HG03442 (cell line): ENCODE data around the gene ADGRV1.

ENCODE experiments used
- ATAC-seq: cut with Tn5 transposase; IDR thresholded peaks from one replicate; pipeline ENCODE4 v1.9.1; 2021; ENCODE audit warnings: mild to moderate bottlenecking, moderate library complexity; ENCODE audit not compliant: unreplicated experiment

Gene ADGRV1, protein sequence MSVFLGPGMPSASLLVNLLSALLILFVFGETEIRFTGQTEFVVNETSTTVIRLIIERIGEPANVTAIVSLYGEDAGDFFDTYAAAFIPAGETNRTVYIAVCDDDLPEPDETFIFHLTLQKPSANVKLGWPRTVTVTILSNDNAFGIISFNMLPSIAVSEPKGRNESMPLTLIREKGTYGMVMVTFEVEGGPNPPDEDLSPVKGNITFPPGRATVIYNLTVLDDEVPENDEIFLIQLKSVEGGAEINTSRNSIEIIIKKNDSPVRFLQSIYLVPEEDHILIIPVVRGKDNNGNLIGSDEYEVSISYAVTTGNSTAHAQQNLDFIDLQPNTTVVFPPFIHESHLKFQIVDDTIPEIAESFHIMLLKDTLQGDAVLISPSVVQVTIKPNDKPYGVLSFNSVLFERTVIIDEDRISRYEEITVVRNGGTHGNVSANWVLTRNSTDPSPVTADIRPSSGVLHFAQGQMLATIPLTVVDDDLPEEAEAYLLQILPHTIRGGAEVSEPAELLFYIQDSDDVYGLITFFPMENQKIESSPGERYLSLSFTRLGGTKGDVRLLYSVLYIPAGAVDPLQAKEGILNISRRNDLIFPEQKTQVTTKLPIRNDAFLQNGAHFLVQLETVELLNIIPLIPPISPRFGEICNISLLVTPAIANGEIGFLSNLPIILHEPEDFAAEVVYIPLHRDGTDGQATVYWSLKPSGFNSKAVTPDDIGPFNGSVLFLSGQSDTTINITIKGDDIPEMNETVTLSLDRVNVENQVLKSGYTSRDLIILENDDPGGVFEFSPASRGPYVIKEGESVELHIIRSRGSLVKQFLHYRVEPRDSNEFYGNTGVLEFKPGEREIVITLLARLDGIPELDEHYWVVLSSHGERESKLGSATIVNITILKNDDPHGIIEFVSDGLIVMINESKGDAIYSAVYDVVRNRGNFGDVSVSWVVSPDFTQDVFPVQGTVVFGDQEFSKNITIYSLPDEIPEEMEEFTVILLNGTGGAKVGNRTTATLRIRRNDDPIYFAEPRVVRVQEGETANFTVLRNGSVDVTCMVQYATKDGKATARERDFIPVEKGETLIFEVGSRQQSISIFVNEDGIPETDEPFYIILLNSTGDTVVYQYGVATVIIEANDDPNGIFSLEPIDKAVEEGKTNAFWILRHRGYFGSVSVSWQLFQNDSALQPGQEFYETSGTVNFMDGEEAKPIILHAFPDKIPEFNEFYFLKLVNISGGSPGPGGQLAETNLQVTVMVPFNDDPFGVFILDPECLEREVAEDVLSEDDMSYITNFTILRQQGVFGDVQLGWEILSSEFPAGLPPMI (N-terminal part only)

DNA sequence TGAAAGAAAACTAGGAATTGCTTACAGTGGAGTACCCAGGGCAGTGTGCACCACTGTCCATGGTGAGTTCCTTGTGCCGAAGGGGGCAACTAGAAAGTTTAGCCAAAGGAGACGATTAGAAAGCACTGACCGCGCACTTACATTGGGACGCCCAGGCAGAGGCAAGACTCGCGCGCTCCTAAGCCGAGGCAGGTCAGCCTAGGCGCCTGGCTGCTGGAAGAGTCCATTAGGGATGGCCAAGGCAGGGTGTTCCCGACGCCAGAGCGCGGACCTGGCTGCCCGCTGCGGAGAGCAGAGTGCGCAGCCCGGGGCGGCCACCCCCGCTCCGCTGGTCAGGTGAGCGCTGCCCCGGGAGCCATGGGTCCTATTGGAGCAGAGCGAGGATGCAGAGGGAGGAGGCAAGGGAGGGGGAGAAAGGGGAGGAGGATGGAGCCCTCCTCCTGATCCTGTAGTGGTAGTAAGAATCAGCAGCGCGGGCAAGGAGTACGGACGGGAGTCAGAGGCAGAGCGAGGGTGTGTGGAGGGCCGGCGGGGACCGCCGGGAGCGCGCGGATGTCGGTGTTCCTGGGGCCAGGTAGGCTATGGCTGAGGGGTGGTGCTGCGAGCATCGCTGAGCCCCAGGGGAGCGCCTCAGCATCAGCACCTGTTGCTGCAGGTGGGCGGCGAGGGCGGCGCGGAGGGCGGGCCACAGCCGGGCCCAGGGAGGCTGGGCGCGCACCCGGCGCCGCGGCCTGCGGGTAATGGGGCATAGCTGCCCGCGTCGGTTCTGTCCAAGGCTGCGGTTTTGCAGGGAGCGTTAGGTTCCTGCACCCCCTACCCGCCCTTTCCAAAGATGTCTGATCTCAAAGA is at the start of gene ADGRV1:
TSS of gene ADGRV1 (plus strand) at position 454 of the 849 bp plus-strand sequence. CDS start at position 553, 99 bp downstream.
- peak; percentile 43 for ATAC-seq

DNA sequence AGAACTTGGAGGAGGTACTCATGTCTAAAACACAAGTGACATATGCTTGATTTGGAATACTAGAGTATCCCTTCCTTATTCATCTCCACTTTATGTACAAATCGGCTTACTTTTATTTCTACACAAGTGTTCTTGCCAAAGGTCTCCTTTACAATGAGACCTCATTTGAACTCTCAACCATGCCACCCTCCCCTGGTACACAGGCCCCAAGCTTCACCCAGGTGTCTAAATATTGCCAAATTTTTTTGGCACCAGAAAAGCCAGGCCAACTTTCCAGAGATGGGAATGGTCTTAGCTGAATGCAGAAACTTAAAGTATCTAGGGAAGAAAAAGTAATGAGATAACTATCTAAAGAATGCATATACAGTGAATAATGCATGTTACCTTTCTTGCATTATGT is 48.2 kb upstream of the ADGRV1 start:
- no peak for ATAC-seq

DNA sequence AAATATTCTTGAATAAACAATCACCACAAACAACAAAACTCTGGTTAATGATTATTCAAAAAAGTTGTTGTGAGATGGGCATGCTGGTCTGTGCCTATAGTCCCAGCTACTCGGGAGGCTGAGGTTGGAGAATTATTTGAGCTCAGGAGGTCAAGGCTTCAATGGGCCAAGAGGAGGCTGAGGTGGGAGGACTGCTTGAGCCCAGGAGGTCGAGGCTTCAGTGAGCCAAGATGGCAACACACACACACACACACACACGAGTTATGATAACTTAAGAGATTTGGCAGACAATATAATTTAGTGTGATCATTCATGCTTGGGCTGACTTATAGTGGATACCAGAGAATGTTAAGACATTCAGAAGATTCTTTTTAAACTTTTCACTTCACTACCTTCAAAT is 44.1 kb upstream of the ADGRV1 start:
- no peak for ATAC-seq

DNA sequence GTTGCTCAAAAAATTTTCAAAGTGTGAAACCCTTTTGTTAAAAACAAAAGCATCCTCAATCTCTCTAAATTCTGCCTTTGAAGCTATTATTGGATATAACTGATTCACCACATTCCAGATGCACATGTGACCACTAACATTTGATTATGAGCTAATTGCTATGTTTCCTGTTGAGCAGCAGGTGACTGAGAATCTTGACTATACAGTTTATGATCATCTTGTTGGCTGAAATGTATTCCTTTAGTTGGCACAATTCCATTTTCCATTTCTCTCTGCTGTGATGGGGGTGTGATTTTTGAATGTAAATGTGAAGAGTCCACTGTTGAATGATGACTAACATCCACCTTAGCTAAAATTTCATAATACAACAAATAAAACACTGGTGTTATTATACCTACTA is 39.9 kb upstream of the ADGRV1 start:
- ATAC-seq: peak; percentile 57

DNA sequence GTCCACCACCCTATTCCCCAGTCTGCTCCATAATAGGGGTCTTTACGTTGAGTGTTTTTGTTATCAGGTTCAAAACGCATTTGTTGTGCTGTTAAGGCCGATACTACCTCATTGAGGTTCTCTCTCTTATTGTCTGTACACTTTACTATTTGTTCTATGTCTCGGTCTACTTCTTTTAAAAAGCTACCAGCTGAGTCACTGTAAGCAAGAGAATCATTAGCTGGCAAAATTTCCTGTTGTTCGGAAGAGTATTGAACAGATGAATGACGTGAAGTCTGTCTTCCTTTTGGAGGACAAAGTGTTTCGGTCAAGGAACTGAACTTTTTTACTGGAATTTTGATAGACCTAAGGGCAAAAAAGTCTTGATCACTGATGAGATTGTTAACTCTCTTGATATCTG is 39.5 kb upstream of the ADGRV1 start:
- ATAC-seq: no peak

DNA sequence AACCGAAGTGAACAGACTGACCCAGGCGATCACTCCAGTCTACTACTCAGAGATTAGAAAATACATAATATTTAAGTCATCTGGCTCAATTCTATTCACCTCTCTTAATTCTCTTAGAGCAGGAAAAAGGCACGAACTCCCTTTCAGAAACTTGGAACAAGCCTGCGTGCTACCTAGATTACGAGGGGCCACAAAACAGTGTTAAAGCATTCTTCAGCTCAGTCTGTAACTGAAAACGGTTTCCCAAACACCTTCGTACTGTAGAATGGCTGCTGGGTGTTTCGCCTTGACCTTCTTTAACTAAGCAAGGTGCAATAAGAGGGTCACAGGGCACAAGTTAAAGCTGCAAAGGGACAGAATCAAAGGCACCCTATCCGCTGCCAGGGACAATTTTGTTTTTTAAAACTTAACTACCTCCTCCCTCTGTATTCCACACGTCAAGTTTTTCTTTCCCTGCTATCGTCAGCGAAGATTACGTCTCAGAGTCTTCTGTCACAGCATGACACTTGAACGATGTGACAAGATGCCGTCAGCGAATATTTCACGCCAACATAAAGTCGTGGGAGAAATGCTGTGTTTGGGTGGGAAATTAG is 29.9 kb upstream of the ADGRV1 start:
- ATAC-seq: peak; percentile 3

DNA sequence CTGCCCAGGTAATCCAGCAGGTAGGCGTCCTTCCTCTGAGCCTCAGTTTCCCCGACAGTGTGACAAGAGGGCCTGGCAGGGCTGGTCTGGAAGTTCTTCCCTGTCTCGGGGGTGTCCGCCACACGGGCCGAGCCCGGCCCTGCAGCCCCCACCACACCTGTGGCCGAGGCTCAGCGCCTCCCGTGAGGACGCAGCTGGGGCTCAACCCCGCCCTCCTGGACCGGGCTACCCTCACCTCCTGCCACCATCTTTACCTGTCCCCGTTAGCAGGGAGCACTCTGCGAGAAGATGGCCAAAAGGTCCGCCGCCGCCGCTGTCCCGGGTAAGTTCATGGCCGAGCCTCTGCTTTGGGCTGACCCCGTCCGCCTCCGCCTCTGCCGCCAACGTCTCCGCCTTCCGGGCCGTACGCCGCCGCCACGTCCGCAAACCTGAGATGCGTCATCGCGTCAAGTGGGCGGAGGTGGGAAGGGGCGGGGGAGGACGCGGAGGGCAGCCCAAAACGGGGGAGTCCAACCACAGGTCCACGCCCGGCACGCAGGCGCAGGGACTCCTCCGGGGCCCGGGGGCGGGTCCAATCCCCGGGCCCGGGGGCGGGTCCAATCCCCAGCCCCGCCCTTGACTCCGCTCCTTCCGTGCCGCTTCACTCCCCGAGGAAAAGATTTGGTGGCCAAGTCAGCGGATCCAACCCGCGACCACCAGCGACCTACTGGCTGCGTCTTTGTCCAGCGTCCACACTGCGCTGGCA is 29.2 kb upstream of the ADGRV1 start, which contains the start of gene LYSMD3:
TSS of gene LYSMD3 (minus strand) at position 391 of the 745 bp plus-strand sequence. CDS start 4,295 bp downstream, outside the sequence.
- peak; percentile 85 for ATAC-seq

DNA sequence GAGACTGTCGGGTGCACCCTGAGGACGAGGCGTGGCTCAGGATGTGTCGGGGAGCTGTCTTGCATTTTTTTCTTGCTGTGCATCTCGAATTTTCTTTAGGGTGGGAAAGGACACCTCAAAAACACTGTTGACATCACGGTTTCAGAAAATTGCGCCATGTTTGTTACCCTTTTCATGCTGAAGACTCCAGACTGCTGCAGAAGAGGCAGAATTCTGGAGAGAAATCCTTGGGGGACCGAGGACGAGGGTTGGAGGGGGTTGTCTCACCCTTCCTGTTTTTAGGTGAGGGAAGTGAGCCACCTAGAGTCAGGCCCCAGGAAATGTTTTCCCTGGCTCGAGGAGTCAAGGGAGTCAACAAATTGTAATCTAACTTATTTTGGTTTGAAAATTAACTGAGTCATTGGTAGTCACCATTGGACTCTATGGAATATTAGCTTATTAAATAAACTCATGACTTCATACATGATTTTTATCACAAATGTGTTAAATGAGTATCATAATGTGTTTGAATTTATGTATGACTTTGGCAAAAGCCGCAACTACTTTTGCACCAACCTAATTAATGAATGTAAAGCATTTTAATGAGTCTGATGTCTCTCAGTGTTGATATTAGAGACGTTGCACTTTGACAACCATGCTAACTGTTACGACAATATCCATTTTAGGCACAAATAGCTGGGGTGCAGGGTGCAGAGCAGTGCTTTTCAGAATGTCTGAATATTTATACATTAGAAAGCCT is 28.5 kb upstream of the ADGRV1 start:
- peak; percentile 40 for ATAC-seq

DNA sequence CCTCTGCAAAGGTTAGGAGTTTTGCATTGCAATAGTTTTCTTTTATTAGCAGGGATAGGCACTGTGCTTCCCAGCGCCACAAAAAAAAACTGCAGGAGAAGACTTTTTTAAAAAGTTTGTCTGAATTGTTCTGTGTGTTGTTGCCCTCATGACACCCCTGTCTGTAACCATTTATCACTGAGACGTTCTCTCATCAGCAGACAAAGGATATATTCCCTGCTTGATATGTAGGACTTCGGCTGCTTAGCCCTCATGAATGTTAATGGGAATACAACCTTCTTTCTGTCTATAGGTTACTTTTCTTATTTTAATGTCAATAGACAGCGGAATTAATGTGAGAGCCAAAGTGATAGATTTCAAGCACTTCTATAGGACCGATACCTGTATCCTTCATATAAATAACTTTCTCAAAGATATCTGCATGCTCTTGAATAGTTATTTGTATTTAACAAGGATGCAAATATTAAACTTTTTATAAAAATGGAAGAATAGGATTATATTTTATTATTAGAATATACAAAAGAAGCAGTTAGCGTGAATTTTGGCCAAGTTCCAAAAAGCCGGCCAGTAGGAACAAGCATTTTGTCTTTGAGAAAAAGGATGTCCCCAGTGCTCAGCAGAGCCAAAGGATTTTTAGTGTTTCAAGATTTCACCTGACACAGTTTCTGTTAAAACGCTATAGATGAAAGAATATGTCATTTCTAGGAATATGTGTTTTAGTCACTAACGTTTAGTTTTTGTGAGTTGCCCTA is 27.7 kb upstream of the ADGRV1 start:
- ATAC-seq: no peak

DNA sequence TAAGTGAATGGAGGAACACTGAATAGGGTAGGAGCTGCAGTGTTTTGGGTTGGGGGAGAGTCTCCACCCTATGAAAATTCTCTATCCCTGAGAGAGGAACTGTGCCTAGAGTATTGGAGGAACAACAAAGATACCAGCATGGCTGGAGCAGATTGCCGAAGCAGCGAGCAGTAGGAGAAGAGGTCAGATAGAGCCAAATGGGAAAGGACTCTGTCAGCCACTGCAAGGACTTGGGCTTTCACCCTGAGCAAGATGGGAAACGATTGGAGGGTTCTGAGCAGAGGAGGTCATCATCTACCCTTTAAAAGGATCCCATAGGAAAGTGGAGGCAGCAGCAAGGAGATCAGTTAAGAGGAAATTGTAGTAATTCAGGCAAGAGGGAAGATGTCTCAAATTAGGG is 24.8 kb upstream of the ADGRV1 start:
- no peak for ATAC-seq

DNA sequence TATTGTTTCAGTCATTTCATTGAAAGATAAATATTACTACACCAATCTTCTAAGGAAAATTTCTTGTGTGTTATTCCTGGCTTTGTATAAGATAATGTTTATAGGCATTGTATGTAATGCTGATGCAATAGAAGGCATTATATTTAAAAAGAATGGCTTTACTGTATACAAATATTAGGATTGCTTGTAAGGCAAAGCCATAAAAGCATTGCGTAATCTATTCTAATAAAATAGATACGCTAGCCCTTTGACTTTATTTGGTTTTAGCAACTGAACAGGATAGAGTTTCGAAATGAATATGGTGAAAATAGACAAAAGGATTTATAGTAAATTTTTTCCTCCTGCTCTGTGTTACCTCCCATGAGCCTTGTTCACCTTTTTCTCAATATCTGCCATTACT is 23.7 kb upstream of the ADGRV1 start:
- no peak for ATAC-seq

DNA sequence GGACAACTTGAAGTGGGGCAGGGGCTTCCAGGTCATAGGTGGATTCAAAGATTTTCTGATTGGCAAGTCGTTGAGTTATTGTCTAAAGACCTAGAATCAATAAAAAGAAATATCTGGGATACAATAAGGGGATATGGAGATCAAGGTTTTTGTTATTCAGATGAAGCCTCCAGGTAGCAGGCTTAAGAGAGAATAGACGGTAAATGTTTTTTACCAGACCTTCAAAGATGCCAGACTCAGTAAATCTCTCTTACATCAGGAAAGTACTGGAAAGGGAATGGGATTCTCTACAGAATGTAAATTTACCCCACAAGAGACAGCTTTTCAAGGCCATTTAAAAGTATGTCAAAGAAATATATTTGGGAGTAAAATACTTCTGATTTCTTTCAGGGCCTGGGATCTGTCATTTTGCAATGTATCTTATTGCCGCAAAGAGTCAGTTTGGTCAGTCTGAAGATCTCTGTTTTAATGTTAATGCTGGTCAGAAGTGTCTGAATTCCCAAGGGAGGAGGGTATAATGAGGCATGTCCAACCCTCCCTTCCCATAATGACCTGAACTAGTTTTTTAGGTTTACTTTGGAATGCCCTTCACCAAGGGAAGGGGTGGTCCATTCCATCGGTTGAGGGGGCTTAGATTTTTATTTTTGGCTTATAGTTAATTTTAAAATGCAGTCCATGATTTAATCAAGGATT is 15.6 kb upstream of the ADGRV1 start:
- no peak for ATAC-seq

DNA sequence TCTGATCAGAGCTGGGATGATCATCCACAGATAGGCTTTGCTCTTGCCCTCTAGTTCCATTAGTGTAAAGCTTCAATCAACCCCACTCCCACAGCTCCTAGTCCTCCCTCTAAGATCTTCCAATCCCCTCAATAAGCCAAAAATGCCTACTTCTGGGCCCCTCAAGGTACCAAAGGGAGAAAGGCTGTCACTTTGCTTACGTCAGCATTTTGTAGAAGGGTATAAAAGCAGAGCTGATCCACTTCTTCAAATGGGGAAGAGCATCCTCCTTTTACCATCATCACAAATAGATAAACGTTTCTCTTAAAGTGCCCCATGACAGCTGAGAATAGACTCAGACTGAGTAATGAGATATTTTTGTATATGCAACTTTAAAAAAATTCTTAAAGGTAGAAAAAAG is 13.1 kb upstream of the ADGRV1 start:
- no peak for ATAC-seq

DNA sequence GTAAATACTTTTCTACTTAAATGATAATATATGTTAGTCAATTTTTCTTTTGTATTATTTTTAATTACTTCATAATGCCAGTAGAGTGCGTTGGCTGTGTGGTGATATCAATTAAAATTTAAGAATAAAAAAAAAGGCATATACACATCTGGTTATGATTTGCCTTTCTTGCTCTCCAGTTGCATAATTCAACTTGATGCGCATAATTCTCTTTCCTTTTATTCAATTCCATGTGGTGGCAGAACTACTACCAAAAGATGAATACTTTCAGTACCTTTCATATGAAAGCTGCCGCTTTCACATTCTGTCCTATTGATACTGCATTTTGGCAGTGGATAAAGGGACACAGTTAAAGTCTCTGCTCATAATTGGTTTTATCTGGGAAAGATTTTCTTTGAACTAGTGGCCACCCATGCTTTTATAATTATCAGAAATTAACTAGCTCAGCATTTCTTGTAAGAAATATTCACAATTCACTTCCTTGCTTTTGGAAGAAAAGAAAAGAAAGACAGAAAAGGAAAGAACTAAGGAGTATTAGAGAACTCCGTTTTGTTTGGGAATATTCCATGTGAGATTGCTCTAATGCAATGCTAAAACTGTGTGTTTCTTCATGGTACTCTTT is 12.3 kb upstream of the ADGRV1 start:
- no peak for ATAC-seq

DNA sequence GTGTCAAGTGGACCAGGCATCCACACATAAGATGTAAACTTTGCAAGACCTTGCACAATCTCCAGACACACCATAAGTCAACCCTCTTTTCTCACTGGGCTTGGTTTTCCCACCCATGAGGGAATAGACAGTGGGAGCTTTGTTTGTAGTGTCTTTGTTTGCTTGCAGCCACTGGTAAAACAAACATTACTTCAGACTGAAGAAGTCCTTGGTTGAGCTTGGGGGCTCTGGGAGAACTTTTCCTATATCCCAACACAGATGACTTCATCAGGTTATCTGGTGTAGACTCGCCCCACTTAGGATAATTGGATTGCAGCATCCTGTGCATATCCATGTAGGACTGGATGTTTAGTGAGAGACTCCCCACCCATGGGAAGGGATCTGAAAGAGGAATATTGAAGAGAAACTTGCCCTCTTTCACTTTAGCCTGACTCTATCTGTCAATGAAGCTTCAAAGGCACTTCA is 11.5 kb upstream of the ADGRV1 start:
- ATAC-seq: no peak

DNA sequence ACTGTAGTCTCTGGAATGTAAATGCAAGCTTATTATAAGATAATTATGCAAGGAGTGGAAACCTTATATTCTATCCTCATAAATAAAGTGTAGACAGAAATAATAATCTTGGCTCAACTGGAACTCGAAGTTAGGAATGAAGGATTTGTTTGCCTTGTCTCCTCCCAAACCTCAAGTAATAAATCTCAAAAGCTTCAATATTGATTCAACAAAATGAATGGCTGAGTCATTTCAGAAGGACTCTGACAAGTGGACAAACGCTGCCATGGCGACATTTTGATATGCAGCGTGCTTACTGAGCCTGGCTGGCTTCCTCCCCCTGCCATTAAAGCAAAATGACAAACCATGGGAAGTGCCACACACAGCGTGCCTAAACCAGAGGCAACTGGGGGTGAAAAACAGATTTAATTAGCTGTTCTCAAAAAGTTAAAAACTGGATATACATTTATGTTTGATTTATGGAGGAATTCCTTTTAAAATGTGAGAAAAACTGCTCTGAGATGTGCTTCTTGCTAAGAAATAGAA is 10.5 kb upstream of the ADGRV1 start:
- ATAC-seq: no peak
